Memory B cell (primary cell): Measurements from ENCODE around the gene TIMP2.

Experiments used
- ATAC-seq: fragments of 150-1000 bp; cut with Tn5 transposase; 2 replicates; pipeline ENCODE4 v1.10.0; 2021; ENCODE audit warnings: low read depth, mild to moderate bottlenecking, moderate library complexity
- DNase-seq, 2 donors: peaks; one replicate each; pipeline ENCODE4 v3.0.0; 2022; ENCODE audit warnings: low spot score in 2 of 2
- H3K27ac Mint-ChIP-seq: one replicate; pipeline ENCODE4 v1.8.0; 2022; ENCODE audit warnings: mild to moderate bottlenecking, moderate library complexity, mixed read lengths
- H3K27me3 Mint-ChIP-seq: one replicate; pipeline ENCODE4 v1.8.0; 2022; ENCODE audit warnings: mixed read lengths
- H3K36me3 Mint-ChIP-seq: one replicate; pipeline ENCODE4 v1.8.0; 2022; ENCODE audit warnings: mild to moderate bottlenecking, mixed read lengths
- H3K4me1 Mint-ChIP-seq: one replicate; pipeline ENCODE4 v1.8.0; 2022; ENCODE audit warnings: mixed read lengths
- H3K4me3 Mint-ChIP-seq: one replicate; pipeline ENCODE4 v1.8.0; 2022; ENCODE audit warnings: mild to moderate bottlenecking, moderate library complexity, mixed read lengths
- H3K9me3 Mint-ChIP-seq: one replicate; pipeline ENCODE4 v1.8.0; 2022; ENCODE audit warnings: mixed read lengths

Gene TIMP2

GRCh38 chr17:78838574-78839005, 86.6 kb downstream of the TIMP2 start:
- Mint-ChIP-seq H3K4me1 (peaks cover 32% of the 10 kb centered on the region), H3K27me3 (no peaks in the 10 kb centered on the region), H3K9me3 (no peaks in the 10 kb centered on the region), H3K27ac (peak overlapping the region; percentile 100), H3K36me3 (peaks cover 22% of the 10 kb centered on the region), H3K4me3 (peak overlapping the region; percentile 95)
- no peak for DNase-seq
- ATAC-seq: no peak

- no peaks in the 10 kb centered on the region for H3K9me3 Mint-ChIP-seq
- no peak overlapping the region for H3K4me3 Mint-ChIP-seq
- peaks cover 31% of the 10 kb centered on the region for H3K4me1 Mint-ChIP-seq
- DNase-seq (no peak), ATAC-seq (no peak)
- peaks cover 35% of the 10 kb centered on the region for H3K36me3 Mint-ChIP-seq
- peak overlapping the region; percentile 70 for H3K27ac Mint-ChIP-seq
- H3K27me3 Mint-ChIP-seq: no peaks in the 10 kb centered on the region
Measured at GRCh38 chr17:78836420-78837021, 88.7 kb downstream of the TIMP2 start.

- no peak overlapping the region for H3K4me3 Mint-ChIP-seq
- no peak overlapping the region for H3K27ac Mint-ChIP-seq
- H3K4me1 Mint-ChIP-seq: peaks cover 25% of the 10 kb centered on the region
- DNase-seq (no peak), ATAC-seq (no peak)
- H3K27me3 Mint-ChIP-seq: no peaks in the 10 kb centered on the region
- H3K9me3 Mint-ChIP-seq: no peaks in the 10 kb centered on the region
- H3K36me3 Mint-ChIP-seq: peaks cover 42% of the 10 kb centered on the region
Measured at GRCh38 chr17:78834571-78834970, 90.6 kb downstream of the TIMP2 start.

- no peaks in the 10 kb centered on the region for H3K27me3 Mint-ChIP-seq
- peaks cover 45% of the 10 kb centered on the region for H3K36me3 Mint-ChIP-seq
- H3K9me3 Mint-ChIP-seq: no peaks in the 10 kb centered on the region
- no peak overlapping the region for H3K27ac Mint-ChIP-seq
- no peak overlapping the region for H3K4me3 Mint-ChIP-seq
- peaks cover 10% of the 10 kb centered on the region for H3K4me1 Mint-ChIP-seq
- ATAC-seq (no peak), DNase-seq (no peak)
Measured at GRCh38 chr17:78832541-78832810, 92.7 kb downstream of the TIMP2 start.

DNA sequence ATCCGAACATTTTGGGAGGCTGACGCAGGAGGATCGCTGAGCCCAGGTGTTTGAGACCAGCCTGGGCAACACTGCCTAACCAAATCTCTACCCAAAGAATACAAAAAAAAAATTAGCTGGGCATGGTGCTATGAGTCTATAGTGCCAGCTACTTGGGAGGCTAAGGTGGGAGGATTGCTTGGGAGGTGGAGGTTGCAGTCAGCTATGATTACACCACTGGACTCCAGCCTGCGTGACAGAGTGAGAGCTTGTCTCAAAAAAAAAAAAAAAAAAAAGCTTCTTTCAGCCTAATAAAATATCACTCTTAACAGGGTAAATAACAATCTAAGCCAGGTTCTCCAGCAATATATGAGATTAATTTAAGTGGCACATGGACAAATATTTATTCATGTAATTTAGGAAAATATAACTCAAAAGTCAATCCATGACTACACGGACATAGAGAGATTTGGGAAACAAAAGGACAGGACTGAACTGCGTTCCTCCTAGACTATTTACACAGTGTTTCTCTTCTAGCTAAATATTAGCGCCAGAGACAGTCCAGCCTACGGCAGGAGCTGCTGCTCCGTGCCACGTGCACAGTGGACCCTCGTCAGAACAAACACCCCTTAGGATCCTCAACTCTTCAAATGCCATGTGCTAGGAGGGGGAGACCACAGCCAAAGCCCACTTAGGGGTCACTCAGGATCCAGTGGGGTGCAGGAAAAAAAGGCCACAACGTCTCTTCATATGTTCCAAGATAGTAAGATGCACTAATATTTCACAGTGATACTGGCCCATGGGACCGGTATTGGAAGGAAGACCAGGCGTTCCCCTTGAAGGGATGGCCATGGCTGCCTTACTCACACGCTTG, 93.3 kb downstream of the TIMP2 start:
- DNase-seq (no peak), ATAC-seq (no peak)
- peaks cover 45% of the 10 kb centered on the region for H3K36me3 Mint-ChIP-seq
- no peaks in the 10 kb centered on the region for H3K9me3 Mint-ChIP-seq
- no peak overlapping the region for H3K4me3 Mint-ChIP-seq
- H3K27ac Mint-ChIP-seq: no peak overlapping the region
- H3K4me1 Mint-ChIP-seq: peaks cover 12% of the 10 kb centered on the region
- H3K27me3 Mint-ChIP-seq: no peaks in the 10 kb centered on the region

- DNase-seq (no peak), ATAC-seq (no peak)
- Mint-ChIP-seq H3K4me3 (no peak overlapping the region), H3K27me3 (no peaks in the 10 kb centered on the region), H3K4me1 (peaks cover 9% of the 10 kb centered on the region), H3K9me3 (no peaks in the 10 kb centered on the region), H3K27ac (no peak overlapping the region), H3K36me3 (peaks cover 45% of the 10 kb centered on the region)
Measured at GRCh38 chr17:78829477-78829876, 95.7 kb downstream of the TIMP2 start.

DNA sequence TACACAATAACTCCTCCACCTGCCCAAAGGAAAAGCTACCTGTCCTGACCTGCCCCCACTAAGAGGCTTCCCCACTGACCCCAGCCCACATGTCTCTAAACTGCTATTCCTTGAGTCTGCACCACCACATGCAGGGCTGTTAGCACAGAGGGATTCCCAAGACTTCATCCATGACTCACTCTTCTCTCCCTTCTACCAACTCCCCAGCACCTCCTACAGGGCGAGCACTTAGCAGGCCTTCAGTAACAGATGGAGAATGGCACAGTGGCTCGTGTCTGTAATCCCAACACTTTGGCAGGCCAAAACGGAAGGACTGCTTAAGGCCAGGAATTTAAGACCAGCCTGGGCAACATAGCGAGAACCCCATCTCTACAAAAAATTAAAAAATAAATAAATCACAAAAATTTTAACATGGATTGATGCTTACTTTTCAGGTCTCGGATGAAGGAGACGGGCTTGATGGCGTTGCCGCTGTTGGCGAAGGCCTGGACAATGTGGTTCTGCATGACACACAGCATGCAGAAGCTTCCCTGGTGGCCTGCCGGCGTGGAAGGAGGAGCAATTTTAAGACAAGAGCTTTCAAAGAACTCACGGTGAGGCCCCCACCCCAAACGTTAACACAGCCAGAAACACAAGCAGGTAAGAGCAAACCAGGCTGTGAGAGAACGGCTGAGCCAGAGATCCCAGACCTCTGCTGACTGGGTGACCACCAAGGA, 96.6 kb downstream of the TIMP2 start:
- H3K4me1 Mint-ChIP-seq: peaks cover 9% of the 10 kb centered on the region
- no peak for DNase-seq
- no peaks in the 10 kb centered on the region for H3K9me3 Mint-ChIP-seq
- no peak overlapping the region for H3K27ac Mint-ChIP-seq
- H3K27me3 Mint-ChIP-seq: no peaks in the 10 kb centered on the region
- peaks cover 50% of the 10 kb centered on the region for H3K36me3 Mint-ChIP-seq
- no peak for ATAC-seq
- no peak overlapping the region for H3K4me3 Mint-ChIP-seq

DNA sequence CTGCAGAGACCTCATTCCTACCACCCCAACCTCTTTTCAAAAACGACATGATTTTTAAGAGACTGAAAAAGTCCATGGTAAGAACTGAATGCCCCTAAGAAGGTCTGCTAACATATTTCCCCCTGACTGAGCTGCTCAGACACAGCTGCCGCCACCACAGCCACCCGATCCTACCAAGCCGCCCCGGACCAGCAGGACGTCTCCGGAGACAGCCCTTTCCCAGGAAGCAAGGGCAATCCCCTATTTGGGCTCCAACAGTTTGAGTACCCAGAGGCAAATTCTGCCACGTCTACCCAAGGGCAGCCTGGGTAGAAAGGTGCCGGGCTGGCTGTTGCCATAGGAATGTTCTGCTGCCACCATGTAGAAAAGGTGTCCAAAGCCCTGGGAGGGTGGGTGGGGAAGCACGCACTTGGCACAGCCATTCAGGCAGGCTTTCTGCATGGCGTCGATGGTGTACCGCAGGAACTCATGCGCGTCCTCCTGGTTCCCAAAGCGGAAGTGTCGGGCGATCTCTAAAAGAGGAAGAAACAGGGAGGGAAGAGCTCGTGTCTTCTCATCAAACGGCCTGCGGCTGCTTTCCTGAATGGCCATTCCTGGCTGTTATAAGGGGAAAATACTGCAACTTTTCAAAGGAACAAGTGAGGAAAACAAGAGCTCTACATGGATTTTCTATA, 98.2 kb downstream of the TIMP2 start:
- Mint-ChIP-seq H3K27me3 (no peaks in the 10 kb centered on the region), H3K4me1 (peaks cover 12% of the 10 kb centered on the region), H3K36me3 (peaks cover 49% of the 10 kb centered on the region), H3K27ac (peak overlapping the region; percentile 8), H3K4me3 (no peak overlapping the region), H3K9me3 (no peaks in the 10 kb centered on the region)
- no peak for DNase-seq
- ATAC-seq: peak; percentile 68

DNA sequence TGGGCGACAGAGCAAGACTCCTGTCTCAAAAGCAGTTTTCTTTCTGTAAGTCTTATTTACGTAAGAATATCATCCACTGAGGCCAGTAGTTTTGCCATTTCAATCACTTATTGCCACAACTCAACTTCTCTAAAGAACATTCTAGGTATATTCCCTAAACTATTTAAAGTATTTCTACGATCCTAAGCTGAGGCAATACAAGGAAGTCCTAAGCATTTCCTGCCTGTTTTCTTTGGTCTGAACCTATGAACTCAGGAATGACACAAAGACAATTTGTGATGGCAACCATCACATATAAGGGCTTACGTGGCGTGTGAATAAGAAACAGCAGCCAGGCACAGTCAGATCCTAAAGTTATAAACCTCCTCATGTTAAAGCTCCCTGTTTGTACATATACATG, 98.8 kb downstream of the TIMP2 start:
- Mint-ChIP-seq H3K36me3 (peaks cover 45% of the 10 kb centered on the region), H3K4me1 (peaks cover 12% of the 10 kb centered on the region), H3K27ac (no peak overlapping the region), H3K27me3 (no peaks in the 10 kb centered on the region), H3K4me3 (no peak overlapping the region), H3K9me3 (no peaks in the 10 kb centered on the region)
- DNase-seq (no peak), ATAC-seq (no peak)

GRCh38 chr17:78825696-78826095, 99.5 kb downstream of the TIMP2 start:
- Mint-ChIP-seq H3K4me3 (no peak overlapping the region), H3K9me3 (no peaks in the 10 kb centered on the region), H3K27ac (peak overlapping the region; percentile 38), H3K36me3 (peaks cover 45% of the 10 kb centered on the region), H3K27me3 (no peaks in the 10 kb centered on the region), H3K4me1 (peaks cover 12% of the 10 kb centered on the region)
- ATAC-seq (no peak), DNase-seq (no peak)

DNA sequence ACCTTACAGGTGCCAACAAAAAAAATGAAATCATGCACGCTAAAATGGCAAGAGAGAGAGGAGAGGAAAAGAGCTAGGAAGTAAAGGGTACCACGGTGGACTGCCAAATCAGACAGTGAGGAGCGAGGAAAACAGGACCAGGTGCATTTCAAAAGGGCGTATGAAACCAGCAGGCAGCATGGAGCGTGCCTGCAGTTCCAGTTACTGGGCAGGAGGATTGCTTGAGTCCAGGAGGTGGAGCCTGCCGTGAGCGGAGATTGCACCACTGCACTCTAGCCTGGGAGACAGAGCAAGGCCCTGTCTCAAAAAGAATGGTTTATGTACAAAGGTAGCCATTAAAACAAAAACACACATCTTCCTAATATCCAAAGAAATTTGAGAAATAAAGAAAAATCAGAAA, 100.9 kb downstream of the TIMP2 start:
- no peak overlapping the region for H3K27ac Mint-ChIP-seq
- no peak for ATAC-seq
- DNase-seq: no peak
- peaks cover 42% of the 10 kb centered on the region for H3K36me3 Mint-ChIP-seq
- no peaks in the 10 kb centered on the region for H3K9me3 Mint-ChIP-seq
- peaks cover 8% of the 10 kb centered on the region for H3K4me1 Mint-ChIP-seq
- no peak overlapping the region for H3K4me3 Mint-ChIP-seq
- no peaks in the 10 kb centered on the region for H3K27me3 Mint-ChIP-seq

GRCh38 chr17:78823282-78824046, 101.7 kb downstream of the TIMP2 start:
- Mint-ChIP-seq H3K4me3 (no peak overlapping the region), H3K4me1 (peaks cover 16% of the 10 kb centered on the region), H3K27me3 (no peaks in the 10 kb centered on the region), H3K27ac (no peak overlapping the region), H3K36me3 (peaks cover 48% of the 10 kb centered on the region), H3K9me3 (no peaks in the 10 kb centered on the region)
- ATAC-seq: no peak
- no peak for DNase-seq

DNA sequence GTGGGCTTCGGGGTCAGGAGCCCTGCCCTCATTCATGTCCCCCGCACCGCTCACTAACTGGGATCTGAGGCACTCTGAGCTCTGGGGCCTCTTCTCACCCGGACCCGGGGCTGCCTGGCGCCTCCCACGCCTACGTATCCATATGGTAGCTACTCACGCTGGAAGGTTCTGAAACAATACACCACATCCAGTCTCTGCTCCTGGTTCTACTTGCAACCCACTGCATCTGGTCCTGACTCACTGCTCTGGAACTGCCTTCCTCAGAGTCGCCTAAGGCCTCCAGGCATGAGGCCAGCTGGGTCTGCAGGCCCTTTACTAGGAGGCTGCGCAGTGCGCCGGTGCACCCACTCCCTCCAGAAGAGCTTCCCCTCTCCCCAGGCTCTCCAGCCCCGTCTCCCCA, 102.6 kb downstream of the TIMP2 start:
- Mint-ChIP-seq H3K27ac (peak overlapping the region; percentile 1), H3K36me3 (peaks cover 44% of the 10 kb centered on the region), H3K4me3 (no peak overlapping the region), H3K4me1 (peaks cover 17% of the 10 kb centered on the region), H3K27me3 (no peaks in the 10 kb centered on the region), H3K9me3 (no peaks in the 10 kb centered on the region)
- ATAC-seq: no peak
- DNase-seq: no peak
